Neural crest cell (in vitro differentiated cells): ENCODE data around the gene ARHGEF4. TPM values are rescaled to one million over a fixed set of nuclear protein-coding genes. Genes with fewer than 3 reads are reported as not detected.

ENCODE experiments used
- DNase-seq: peaks from one replicate; pipeline ENCODE4 v3.0.0; 2021; ENCODE audit warnings: low read depth, mixed read lengths, low spot score
- H3K27ac Mint-ChIP-seq: one replicate; pipeline ENCODE4 v1.8.0; 2021; ENCODE audit warnings: mild to moderate bottlenecking, mixed read lengths; ENCODE audit not compliant: unreplicated experiment
- H3K27me3 Mint-ChIP-seq: 2 replicates; pipeline ENCODE4 v1.8.0; 2021; ENCODE audit warnings: low read depth, mild to moderate bottlenecking, mixed read lengths
- H3K36me3 Mint-ChIP-seq: 2 replicates; pipeline ENCODE4 v1.8.0; 2021; ENCODE audit warnings: low read depth, mild to moderate bottlenecking, mixed read lengths
- H3K4me1 Mint-ChIP-seq: 2 replicates; pipeline ENCODE4 v1.8.0; 2021; ENCODE audit warnings: mixed read lengths
- H3K4me3 Mint-ChIP-seq: one replicate; pipeline ENCODE4 v1.8.0; 2021; ENCODE audit warnings: mild to moderate bottlenecking, mixed read lengths
- H3K9me3 Mint-ChIP-seq: 2 replicates; pipeline ENCODE4 v1.8.0; 2021; ENCODE audit warnings: mixed read lengths
- total RNA-seq: library from RNA; stranded (reverse); gene quantifications from 2 replicates; pipeline ENCODE4 v1.2.1, GENCODE V29; 2021
- TF ChIP-seq, protein P1 (sequence below): fragments of 200-600 bp; sonication (generic); conservative IDR thresholded peaks from 2 replicates; pipeline ENCODE4 v1.5.0; 2021; ENCODE audit warnings: antibody characterized with exemption, mild to moderate bottlenecking

The ARHGEF4 gene
- total RNA-seq, 1 donor from 2014 or later, result 22.1 TPM

DNA sequence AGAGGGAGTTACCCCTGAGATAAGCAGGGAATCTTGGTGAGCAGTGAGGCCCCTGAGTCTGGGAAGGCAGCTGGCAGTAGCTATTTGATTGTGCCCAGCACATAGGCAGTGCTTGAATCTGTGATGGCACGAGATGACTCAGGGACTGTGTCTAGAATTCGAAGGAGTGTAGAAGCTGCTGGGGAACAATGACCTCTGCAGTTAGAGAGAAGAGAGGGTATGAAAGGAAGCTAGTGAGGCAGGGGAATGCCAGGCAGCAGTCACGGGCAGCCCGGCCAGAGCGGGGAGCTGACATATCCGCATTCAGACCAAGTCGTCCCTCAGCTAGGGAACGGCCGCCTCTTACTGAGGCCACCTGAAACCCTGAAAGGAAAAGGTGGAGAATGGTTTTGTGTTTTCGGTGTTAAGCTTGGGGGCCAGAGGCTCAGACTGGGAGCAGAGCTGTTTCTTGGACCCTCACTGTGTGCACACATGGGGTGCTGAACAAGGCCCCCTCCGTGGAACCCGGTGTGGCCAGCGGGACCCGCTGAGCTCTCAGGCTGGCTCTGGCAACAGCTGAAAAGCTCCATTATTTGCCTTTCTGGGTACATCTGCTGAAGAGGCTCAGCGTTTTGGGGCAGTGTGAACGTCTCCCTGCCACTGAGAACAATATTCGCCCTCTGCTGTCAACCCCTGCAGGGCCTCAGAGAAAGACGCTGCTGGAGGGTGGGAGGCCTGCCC, 32.9 kb downstream of the ARHGEF4 start:
- no peak overlapping the region for H3K4me3 Mint-ChIP-seq
- peak overlapping the region; percentile 21 for H3K27ac Mint-ChIP-seq
- TF ChIP-seq, protein P1, sequence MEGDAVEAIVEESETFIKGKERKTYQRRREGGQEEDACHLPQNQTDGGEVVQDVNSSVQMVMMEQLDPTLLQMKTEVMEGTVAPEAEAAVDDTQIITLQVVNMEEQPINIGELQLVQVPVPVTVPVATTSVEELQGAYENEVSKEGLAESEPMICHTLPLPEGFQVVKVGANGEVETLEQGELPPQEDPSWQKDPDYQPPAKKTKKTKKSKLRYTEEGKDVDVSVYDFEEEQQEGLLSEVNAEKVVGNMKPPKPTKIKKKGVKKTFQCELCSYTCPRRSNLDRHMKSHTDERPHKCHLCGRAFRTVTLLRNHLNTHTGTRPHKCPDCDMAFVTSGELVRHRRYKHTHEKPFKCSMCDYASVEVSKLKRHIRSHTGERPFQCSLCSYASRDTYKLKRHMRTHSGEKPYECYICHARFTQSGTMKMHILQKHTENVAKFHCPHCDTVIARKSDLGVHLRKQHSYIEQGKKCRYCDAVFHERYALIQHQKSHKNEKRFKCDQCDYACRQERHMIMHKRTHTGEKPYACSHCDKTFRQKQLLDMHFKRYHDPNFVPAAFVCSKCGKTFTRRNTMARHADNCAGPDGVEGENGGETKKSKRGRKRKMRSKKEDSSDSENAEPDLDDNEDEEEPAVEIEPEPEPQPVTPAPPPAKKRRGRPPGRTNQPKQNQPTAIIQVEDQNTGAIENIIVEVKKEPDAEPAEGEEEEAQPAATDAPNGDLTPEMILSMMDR, result no peak
- DNase-seq, result no peak
- H3K4me1 Mint-ChIP-seq, result peaks cover 55% of the 10 kb centered on the region
- no peaks in the 10 kb centered on the region for H3K9me3 Mint-ChIP-seq
- no peaks in the 10 kb centered on the region for H3K36me3 Mint-ChIP-seq
- no peaks in the 10 kb centered on the region for H3K27me3 Mint-ChIP-seq

DNA sequence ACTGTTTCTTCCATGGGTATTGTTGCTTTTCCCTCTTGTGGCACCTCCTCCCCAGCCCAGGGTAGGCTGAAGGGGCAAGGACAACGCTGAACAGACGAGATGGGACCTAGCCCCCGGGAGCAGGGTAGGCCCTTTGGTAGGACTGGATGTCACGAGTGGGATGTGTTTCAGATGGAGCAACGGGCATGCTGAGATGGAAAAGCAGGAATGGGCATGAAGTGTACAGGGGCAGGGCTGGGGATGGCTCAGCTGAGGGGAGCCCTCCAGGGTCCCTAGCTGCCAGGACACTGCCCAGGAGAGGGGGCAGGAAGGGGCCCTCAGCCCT, 33.4 kb downstream of the ARHGEF4 start:
- H3K4me3 Mint-ChIP-seq, result no peak overlapping the region
- TF ChIP-seq, protein P1, result no peak
- H3K4me1 Mint-ChIP-seq, result peaks cover 55% of the 10 kb centered on the region
- peak overlapping the region; percentile 21 for H3K27ac Mint-ChIP-seq
- no peaks in the 10 kb centered on the region for H3K27me3 Mint-ChIP-seq
- no peaks in the 10 kb centered on the region for H3K9me3 Mint-ChIP-seq
- H3K36me3 Mint-ChIP-seq, result no peaks in the 10 kb centered on the region
- no peak for DNase-seq

DNA sequence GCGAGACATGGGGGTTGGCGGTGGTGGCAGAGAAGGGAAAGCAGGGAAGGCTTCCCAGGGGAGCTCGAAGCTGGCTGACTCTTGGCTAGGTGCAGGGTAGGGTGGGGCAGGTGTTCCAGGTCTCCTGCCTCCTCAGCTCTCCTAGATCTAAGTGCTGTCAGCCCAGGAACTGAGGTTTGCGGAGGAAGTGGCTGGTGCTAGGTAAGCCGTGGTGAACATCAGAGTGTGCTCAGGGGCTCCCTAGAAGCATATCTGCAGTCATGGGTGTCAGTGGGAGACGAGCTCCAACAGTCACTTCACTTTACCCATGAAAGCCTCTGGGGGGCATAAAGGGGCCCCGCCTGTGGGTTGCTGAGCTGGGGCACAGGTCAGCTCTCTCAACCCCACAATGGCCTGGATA, 34.1 kb downstream of the ARHGEF4 start:
- no peak for DNase-seq
- Mint-ChIP-seq H3K4me1 (peaks cover 49% of the 10 kb centered on the region), H3K9me3 (no peaks in the 10 kb centered on the region), H3K27ac (peak overlapping the region; percentile 45), H3K36me3 (no peaks in the 10 kb centered on the region), H3K4me3 (no peak overlapping the region), H3K27me3 (no peaks in the 10 kb centered on the region)
- TF ChIP-seq, protein P1, result no peak

DNA sequence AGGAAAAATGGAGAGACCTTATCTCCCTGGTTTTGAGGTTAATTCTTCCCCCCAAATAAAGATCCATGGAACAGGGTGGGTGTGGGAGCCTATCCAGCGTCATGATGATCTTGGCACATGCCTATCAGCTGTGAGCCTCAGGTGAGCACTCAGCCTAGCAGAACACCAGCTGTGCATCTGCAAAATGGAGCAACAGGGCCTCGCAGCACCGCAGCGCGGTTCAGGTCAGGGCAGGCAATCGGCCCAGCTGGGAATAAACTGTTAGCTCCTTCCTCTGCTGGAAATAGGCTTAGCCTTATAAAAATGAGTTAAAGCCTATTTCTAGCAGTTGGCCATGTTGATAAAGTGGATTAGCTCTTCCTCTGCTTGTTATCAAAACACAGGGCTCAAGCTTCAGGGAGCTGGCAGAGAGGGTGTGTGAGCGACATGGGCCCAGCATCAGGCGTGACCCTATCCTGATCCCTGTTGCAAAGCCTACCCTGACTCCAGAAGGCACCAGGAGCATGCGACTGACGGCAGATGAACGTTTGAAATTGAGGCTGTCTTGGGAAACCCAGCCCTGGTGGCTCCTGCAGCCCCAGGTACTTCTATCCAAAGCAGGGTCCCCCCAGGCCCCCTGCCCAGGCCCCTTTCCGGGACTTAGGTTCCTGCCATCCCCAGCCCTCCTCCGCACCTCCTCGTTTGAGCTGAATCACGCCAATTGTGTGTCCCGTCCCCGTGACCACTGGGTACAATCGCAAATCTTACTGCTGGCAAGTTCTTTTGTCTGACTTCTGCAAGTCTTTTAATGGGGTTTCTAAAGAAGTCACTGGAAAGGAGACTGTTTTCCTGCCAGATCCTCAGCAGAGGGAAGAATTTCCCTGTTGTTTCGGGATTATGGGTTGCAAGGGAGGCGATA, 35.4 kb downstream of the ARHGEF4 start:
- H3K4me3 Mint-ChIP-seq, result peak overlapping the region; percentile 19
- H3K27me3 Mint-ChIP-seq, result no peaks in the 10 kb centered on the region
- TF ChIP-seq, protein P1, result no peak
- peaks cover 48% of the 10 kb centered on the region for H3K4me1 Mint-ChIP-seq
- DNase-seq, result no peak
- H3K36me3 Mint-ChIP-seq, result no peaks in the 10 kb centered on the region
- H3K9me3 Mint-ChIP-seq, result no peaks in the 10 kb centered on the region
- H3K27ac Mint-ChIP-seq, result peak overlapping the region; percentile 40

DNA sequence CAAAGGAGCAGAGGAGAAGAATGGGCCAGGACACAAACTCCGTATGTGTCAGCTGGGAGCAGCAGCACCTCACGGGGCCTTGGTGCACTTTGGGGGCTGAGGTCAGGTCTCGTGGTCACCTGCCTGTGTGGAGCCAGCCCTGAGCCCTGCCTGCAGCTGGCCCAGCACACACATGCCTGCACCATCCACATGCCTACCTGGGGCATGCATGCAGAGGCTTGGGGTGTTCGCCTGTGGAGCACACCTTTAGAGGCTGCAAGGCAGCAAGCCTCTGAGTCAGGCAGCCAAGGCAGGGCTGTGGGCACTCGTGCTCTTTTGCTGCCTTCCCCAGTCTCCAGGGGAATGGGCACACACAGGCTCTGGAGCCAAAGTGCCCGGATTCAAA, 36.0 kb downstream of the ARHGEF4 start:
- peaks cover 48% of the 10 kb centered on the region for H3K4me1 Mint-ChIP-seq
- H3K36me3 Mint-ChIP-seq, result no peaks in the 10 kb centered on the region
- no peaks in the 10 kb centered on the region for H3K27me3 Mint-ChIP-seq
- peak overlapping the region; percentile 40 for H3K27ac Mint-ChIP-seq
- H3K4me3 Mint-ChIP-seq, result peak overlapping the region; percentile 19
- no peaks in the 10 kb centered on the region for H3K9me3 Mint-ChIP-seq
- no peak for DNase-seq
- TF ChIP-seq, protein P1, result no peak
